Activated naive CD8-positive, alpha-beta T cell treated with anti-CD3 and anti-CD28 coated beads, Interleukin-2, amount 10 ng/mL, durations not matched to agents 7 days and 5 days (primary cell): ENCODE data around the gene OR2J1. TPM values are rescaled to one million over a fixed set of nuclear protein-coding genes. Genes with fewer than 3 reads are reported as not detected.
"Not testable (repeated sequence)": the region's sequence is repeated elsewhere in the genome, so short reads cannot be mapped to it uniquely, and the experiment has no call there.

Experiments
- ATAC-seq: fragments of 150-1000 bp; cut with Tn5 transposase; one replicate; pipeline ENCODE4 v1.10.0; 2021; ENCODE audit warnings: low read depth, moderate library complexity
- POLR2A ChIA-PET: fragments of 350-600 bp; sonication (Branson Sonifier 250); formaldehyde crosslinking; loops from one replicate; lab custom pipeline; 2021; ENCODE audit warnings: antibody characterized with exemption; lab: Charles Lee
- DNase-seq: peaks from one replicate; pipeline ENCODE4 v3.0.0; 2021
- H3K27ac Mint-ChIP-seq: one replicate; pipeline ENCODE4 v1.8.0; 2022; ENCODE audit warnings: mild to moderate bottlenecking, mixed read lengths
- H3K27me3 Mint-ChIP-seq: one replicate; pipeline ENCODE4 v1.8.0; 2022; ENCODE audit warnings: mild to moderate bottlenecking, moderate library complexity, mixed read lengths
- H3K36me3 Mint-ChIP-seq: one replicate; pipeline ENCODE4 v1.8.0; 2021; ENCODE audit warnings: mild to moderate bottlenecking, mixed read lengths
- H3K4me1 Mint-ChIP-seq: one replicate; pipeline ENCODE4 v1.8.0; 2021; ENCODE audit warnings: mixed read lengths
- H3K4me3 Mint-ChIP-seq: one replicate; pipeline ENCODE4 v1.8.0; 2022; ENCODE audit warnings: mild to moderate bottlenecking, moderate library complexity, mixed read lengths
- H3K9me3 Mint-ChIP-seq: one replicate; pipeline ENCODE4 v1.8.0; 2021; ENCODE audit warnings: mixed read lengths
- total RNA-seq, 2 experiments: library from RNA; stranded (reverse); gene quantifications; one replicate each; pipeline ENCODE4 v1.2.3, GENCODE V29; 2021

Gene OR2J1
- total RNA-seq, 2 experiments from 2014 or later, result not detected

DNA sequence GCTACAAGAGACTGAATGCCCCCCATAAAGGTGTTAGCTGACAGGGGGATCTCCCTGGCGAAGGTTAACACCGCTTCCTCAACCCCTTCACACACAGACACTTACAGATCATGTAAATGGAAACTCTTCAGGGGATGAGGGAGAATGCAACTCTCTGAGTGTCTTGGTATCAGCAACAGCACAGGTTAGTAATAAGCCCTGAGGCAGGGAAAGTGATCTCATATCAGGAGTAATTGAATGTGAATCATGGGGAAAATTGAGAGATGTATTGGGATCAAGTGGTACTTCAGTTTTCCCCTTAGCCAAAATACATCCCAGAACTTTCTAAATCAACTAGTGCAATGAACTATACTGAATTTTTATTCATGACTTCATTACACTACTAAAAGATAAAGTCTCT lies 32.4 kb downstream of the OR2J1 start:
- POLR2A ChIA-PET, result no interaction called here
- Mint-ChIP-seq H3K4me1 (no peaks in the 10 kb centered on the region), H3K27me3 (peaks cover 20% of the 10 kb centered on the region), H3K36me3 (no peaks in the 10 kb centered on the region), H3K9me3 (no peaks in the 10 kb centered on the region), H3K27ac (no peak overlapping the region), H3K4me3 (no peak overlapping the region)
- ATAC-seq, result no peak
- DNase-seq, result no peak

DNA sequence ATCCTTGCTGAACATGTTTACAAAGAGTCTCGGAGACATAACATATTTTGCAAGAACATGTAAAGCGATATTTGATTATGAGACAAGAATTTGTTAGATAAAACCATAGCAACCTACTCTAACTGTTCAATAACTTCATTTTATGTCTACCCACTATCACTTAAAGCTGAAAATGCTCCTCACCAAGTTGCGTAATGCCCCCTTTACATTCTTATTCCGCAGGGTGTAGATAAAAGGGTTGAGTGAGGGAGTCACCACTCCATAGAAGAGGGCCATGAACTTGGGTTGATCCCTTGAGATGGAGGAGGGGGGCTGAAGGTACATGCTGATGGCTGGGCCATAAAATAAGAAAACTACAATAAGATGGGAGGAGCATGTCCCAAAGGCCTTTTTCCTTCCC lies 38.4 kb downstream of the OR2J1 start:
- ATAC-seq (no peak), DNase-seq (no peak)
- POLR2A ChIA-PET, result no interaction called here
- H3K4me1 Mint-ChIP-seq, result no peaks in the 10 kb centered on the region
- H3K27me3 Mint-ChIP-seq, result peaks cover 13% of the 10 kb centered on the region
- H3K9me3 Mint-ChIP-seq, result peaks cover 2% of the 10 kb centered on the region
- H3K4me3 Mint-ChIP-seq, result no peak overlapping the region
- H3K27ac Mint-ChIP-seq, result no peak overlapping the region
- no peaks in the 10 kb centered on the region for H3K36me3 Mint-ChIP-seq

GRCh38 chr6:29141606-29142005 lies 42.3 kb downstream of the OR2J1 start:
- H3K4me1 Mint-ChIP-seq, result no peaks in the 10 kb centered on the region
- no peak for DNase-seq

DNA sequence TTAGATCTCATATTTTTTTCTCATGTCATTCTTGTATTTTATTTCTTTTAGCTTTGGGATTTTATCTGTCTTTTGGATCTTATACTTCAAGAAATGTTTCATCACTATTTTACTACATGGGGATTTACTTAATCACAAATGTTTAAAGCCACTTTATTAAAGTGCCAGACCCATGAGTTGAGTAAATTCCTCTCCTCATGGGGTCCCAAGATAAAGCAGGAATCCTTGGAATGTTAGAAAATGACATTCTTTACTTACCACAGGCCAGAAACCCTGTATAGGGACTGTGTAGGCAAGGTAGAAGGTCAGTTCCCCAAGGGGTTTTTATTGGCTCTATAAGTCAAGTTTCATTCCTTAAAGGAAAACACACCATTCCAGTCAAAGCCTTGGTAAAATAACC lies 43.0 kb downstream of the OR2J1 start:
- Mint-ChIP-seq H3K9me3 (peaks cover 2% of the 10 kb centered on the region), H3K4me1 (no peaks in the 10 kb centered on the region), H3K27ac (no peak overlapping the region), H3K36me3 (no peaks in the 10 kb centered on the region), H3K4me3 (no peak overlapping the region), H3K27me3 (peaks cover 8% of the 10 kb centered on the region)
- ATAC-seq (no peak), DNase-seq (no peak)
- POLR2A ChIA-PET, result no interaction called here

More at GRCh38 chr6:29141606-29142005, 42.3 kb downstream of the OR2J1 start:
- peaks cover 8% of the 10 kb centered on the region for H3K27me3 Mint-ChIP-seq
- no peak overlapping the region for H3K27ac Mint-ChIP-seq
- H3K9me3 Mint-ChIP-seq, result peaks cover 2% of the 10 kb centered on the region
- no peak overlapping the region for H3K4me3 Mint-ChIP-seq
- ATAC-seq, result no peak
- POLR2A ChIA-PET, result no interaction called here
- no peaks in the 10 kb centered on the region for H3K36me3 Mint-ChIP-seq

- POLR2A ChIA-PET, result no interaction called here
- DNase-seq (no peak), ATAC-seq (no peak)
- no peak overlapping the region for H3K4me3 Mint-ChIP-seq
- H3K27ac Mint-ChIP-seq, result no peak overlapping the region
- no peaks in the 10 kb centered on the region for H3K36me3 Mint-ChIP-seq
- H3K9me3 Mint-ChIP-seq, result peaks cover 4% of the 10 kb centered on the region
- H3K27me3 Mint-ChIP-seq, result peaks cover 8% of the 10 kb centered on the region
- H3K4me1 Mint-ChIP-seq, result no peaks in the 10 kb centered on the region
These were observed 46.9 kb downstream of the OR2J1 start for GRCh38 chr6:29146179-29146578.

DNA sequence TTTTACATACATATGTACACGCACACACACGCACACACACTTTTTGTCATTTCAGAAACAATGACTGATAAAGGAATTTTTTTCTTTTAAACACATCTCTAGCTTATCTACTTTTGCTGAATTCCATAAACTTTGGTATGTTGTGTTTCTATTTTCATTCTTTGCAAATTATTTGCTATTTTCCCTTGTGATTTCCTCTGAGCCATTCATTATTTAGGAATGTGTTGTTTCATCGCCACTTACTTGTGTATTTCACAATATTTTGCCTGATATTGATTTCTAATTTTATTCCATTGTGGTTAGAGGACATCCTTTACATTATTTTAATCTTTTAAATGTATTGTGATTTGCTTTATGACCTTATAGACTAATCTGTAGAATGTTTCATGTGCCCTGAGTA lies 47.8 kb downstream of the OR2J1 start:
- H3K36me3 Mint-ChIP-seq, result no peaks in the 10 kb centered on the region
- H3K9me3 Mint-ChIP-seq, result peaks cover 3% of the 10 kb centered on the region
- ATAC-seq, result no peak
- H3K4me1 Mint-ChIP-seq, result no peaks in the 10 kb centered on the region
- H3K4me3 Mint-ChIP-seq, result no peak overlapping the region
- POLR2A ChIA-PET, result no interaction called here
- H3K27ac Mint-ChIP-seq, result no peak overlapping the region
- peaks cover 11% of the 10 kb centered on the region for H3K27me3 Mint-ChIP-seq
- no peak for DNase-seq

- H3K9me3 Mint-ChIP-seq, H3K27ac Mint-ChIP-seq, H3K4me3 Mint-ChIP-seq, H3K36me3 Mint-ChIP-seq, DNase-seq, ATAC-seq, POLR2A ChIA-PET, H3K4me1 Mint-ChIP-seq: not testable (repeated sequence)
- peaks cover 11% of the 10 kb centered on the region for H3K27me3 Mint-ChIP-seq
These were observed 50.2 kb downstream of the OR2J1 start for GRCh38 chr6:29149444-29149843.

Other genes starting within 250 kb of the OR2J1 start
- gene TRIM27, start 175.5 kb upstream of the OR2J1 start, total RNA-seq, result 10 to 100 TPM; 64.4 to 67.1 TPM
- under 1 TPM; 0.45 to 0.47 TPM for gene ZNF311, start 94.2 kb upstream of the OR2J1 start, total RNA-seq
- gene OR2W1, start 54.3 kb upstream of the OR2J1 start, total RNA-seq, result not detected
- gene OR2B3, start 12.2 kb upstream of the OR2J1 start, total RNA-seq, result not detected
- not detected for gene OR2J3, start 8.6 kb downstream of the OR2J1 start, total RNA-seq
- not detected for gene OR2J2, start 71.4 kb downstream of the OR2J1 start, total RNA-seq
- not detected for gene OR14J1, start 202.2 kb downstream of the OR2J1 start, total RNA-seq